C4-2B (cell line): Measurements from ENCODE around the gene DSCAML1.

Experiments used
- H3K27ac ChIP-seq: fragments of 450-650 bp; 2 replicates; pipeline ENCODE4 v1.5.1; 2017
- CTCF ChIP-seq: fragments of 450-650 bp; conservative IDR thresholded peaks from 2 replicates; pipeline ENCODE4 v1.5.1; 2017; ENCODE audit warnings: mild to moderate bottlenecking
- ZFX ChIP-seq: fragments of 450-650 bp; IDR thresholded peaks from 2 replicates; pipeline ENCODE4 v1.6.1; 2017

Gene DSCAML1

GRCh38 chr11:117647207-117647606 is 149.8 kb downstream of the DSCAML1 start:
- H3K27ac ChIP-seq, result no peak overlapping the region
- TF ChIP-seq ZFX (no peak), CTCF (no peak)

- TF ChIP-seq ZFX (no peak), CTCF (no peak)
- H3K27ac ChIP-seq, result no peak overlapping the region
Measured at GRCh38 chr11:117646411-117646810, 150.6 kb downstream of the DSCAML1 start.

GRCh38 chr11:117644403-117645155 is 152.4 kb downstream of the DSCAML1 start:
- no peak for TF ChIP-seq ZFX
- no peak for TF ChIP-seq CTCF
- H3K27ac ChIP-seq, result no peak overlapping the region

- H3K27ac ChIP-seq, result no peak overlapping the region
- TF ChIP-seq ZFX (no peak), CTCF (no peak)
Measured at GRCh38 chr11:117643606-117644300, 153.3 kb downstream of the DSCAML1 start.

GRCh38 chr11:117642835-117643234 is 154.2 kb downstream of the DSCAML1 start:
- TF ChIP-seq ZFX, result no peak
- TF ChIP-seq CTCF, result no peak
- H3K27ac ChIP-seq, result no peak overlapping the region

GRCh38 chr11:117642396-117642795 is 154.6 kb downstream of the DSCAML1 start:
- no peak overlapping the region for H3K27ac ChIP-seq
- no peak for TF ChIP-seq ZFX
- TF ChIP-seq CTCF, result no peak
